ENCODE measurements around the gene ARSG.
"Not testable (repeated sequence)": the region's sequence is repeated elsewhere in the genome, so short reads cannot be mapped to it uniquely, and the experiment has no call there.

ARSG gene

GRCh38 chr17:68290955-68291835 is at the start of gene ARSG, which contains the start of gene SLC16A6:
ARSG (plus strand) TSS chr17:68291495; CDS start chr17:68307494, 15,999 bp downstream.
SLC16A6 (minus strand) TSS chr17:68291127; CDS start chr17:68278320, 12,807 bp downstream.
- peak; percentile 39 for DNase-seq

- no peak for DNase-seq
Observed at GRCh38 chr17:68246271-68247028, 44.8 kb upstream of the ARSG start.

- peak; percentile 76 for DNase-seq
Observed at GRCh38 chr17:68247445-68248198, 43.7 kb upstream of the ARSG start, which contains the start of gene AMZ2. AMZ2 (plus strand) TSS chr17:68248043; CDS start chr17:68250188, 2,145 bp downstream.

DNA sequence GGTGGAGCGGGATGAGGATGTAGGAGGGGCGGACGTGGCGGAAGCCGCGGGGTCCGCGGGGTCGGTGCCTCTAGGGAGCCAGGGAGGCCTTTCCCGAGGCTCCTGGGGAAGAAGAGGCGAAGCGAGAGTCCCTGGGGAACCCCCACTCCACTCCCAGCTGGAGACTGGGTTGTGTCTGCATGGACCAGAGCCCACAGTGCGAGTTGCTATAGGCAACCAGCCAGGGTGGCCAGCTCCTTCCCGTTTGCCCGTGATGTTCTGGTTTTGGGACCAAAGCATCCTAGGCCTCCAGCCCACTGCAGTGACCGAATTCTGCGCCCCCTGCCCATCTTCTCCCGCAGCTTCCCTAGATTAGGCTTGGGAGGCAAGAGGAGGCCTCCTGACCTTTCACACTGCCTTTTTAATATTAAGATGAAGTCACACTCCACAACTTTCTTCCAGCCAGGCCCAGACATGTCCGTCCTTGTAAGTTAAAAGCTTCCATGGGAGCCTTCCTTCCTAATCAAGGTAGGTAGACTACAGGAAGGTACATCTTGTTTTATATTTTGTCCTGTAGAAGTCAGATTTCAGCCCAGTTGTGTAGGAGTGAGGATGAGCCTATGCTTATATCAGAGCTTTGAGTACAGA is 43.0 kb upstream of the ARSG start:
- DNase-seq = peak; percentile 17

DNA sequence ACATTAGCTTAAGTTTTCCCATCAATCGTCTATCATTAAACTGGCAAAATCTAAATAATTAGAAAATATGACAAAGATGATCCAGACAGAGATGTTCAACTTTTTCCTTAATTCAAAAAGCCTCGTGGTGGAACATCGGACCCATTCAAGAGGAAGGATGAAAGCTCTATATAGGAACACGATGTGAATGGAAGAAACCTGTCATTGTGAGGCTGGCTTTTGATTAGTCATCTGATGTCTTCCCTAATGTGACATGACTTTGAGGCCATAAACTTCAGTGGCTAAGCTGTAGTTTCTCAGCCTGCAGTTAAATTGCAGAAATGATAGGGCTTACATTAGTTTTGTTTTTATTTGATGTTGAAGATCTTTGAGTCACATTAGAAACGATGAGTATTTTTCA is 42.4 kb upstream of the ARSG start:
- no peak for DNase-seq

GRCh38 chr17:68249354-68249765 is 41.9 kb upstream of the ARSG start:
- no peak for DNase-seq

DNA sequence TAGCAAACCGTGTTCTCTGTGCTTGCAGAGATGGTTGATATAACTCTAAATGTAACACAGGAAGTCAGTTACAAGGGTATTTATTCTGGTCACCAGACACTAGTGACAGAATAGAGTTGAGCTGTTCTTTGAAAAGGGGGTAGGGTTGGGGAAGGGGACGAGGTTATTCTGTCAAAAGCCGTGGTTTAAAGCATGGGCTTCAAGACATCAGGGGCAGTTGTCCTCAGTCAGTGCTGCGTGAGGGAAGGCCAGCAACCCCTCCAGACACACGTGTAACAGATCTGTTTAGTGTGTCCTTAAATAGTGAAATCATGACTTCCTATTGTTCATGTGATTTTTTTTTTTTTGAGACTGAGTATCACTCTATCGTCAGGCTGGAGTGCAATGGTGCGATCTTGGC is 37.9 kb upstream of the ARSG start:
- not testable (repeated sequence) for DNase-seq

GRCh38 chr17:68255151-68255550 is 36.1 kb upstream of the ARSG start:
- DNase-seq = no peak

DNA sequence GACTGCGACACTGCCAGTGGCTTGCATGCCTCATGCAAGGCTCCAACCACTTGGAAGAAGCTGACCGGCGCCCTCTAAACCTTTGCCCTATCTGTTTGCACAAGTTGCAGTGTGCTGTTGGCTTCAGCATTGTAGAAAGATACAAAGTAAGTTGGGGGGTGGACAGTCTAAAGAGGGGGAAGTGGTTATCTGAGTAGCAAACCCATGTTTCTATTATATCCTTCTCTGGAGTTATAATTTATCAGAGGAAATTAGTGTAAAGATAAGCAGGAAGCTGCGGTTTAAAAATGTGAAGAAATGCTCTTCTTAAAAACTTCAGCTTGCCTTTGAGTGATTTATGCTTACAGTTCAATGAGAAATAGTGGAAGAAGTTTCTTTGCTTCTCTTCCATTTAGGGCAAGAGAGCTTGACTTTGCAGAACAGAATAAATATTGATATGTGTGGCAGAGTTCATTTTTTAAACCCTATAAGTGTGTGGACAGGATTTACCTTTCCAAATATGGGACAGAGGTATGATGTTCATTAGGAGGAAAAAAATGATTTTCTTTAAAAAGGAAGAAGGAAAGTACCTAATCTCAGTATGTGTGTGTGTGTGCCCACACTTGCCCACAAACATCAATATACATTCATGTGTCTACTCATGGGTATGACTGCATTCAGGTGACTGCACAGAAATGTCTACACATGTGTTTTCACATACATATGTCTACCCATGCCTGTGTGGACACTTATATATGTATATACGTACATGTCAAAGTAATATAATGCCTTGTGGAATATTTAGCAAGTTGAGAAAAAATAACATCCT is 35.4 kb upstream of the ARSG start:
- no peak for DNase-seq

DNA sequence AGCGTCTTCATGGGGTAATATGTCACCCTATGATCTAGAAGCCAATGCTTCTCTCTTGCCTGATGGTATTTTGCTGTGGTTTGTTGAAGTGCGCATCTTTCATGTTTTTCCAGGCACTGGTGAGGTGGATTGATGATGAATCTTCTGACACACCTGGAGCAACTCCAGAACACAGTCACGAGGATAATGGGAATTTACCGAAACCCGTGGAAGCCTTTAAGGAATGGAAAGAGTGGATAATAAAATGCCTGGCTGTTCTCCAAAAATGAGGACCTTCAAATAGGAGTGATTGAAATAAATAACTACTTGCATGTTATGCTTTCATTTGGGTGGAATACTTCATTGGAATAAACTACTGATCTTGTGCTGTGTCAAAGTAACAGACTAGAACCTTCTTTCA is 34.6 kb upstream of the ARSG start:
- DNase-seq = not testable (repeated sequence)

GRCh38 chr17:68257934-68258333 is 33.4 kb upstream of the ARSG start:
- no peak for DNase-seq

GRCh38 chr17:68258890-68259647 is 32.2 kb upstream of the ARSG start:
- DNase-seq = peak; percentile 1

DNA sequence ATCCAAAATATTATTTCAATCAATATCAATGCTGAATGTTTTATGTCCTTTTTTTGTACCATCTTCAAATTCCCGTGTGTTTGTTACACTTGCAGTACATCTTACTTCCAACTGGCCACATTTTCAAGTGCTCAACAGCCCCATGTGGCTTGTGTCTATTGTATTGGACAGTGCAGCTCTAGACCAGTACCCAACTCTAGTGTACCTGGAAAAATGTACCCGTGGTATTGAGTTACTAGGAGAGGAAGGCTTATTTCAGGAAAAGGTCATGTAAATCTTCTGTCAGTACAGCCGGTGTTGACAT is 31.7 kb upstream of the ARSG start:
- DNase-seq = not testable (repeated sequence)

GRCh38 chr17:68260051-68260762 is 31.1 kb upstream of the ARSG start:
- no peak for DNase-seq

DNA sequence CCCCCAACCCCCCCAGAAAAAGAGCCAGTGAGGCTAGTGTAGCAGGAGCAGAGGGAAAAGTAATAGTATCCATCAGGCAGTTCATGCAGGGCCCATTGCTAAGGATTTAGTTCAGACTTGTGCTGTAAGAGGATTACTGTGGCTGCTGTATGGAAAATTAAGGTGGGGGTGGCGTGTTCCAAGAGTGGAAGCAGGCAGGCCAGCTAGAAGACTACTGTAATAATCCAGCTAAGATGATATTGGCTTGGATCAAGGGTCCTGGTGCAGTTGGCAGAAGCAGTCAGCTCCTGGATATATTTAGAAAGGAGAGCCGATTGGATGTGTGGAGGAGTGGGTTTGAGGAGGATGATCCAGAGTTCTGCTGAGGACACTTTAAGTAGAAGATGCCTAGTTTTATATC is 28.8 kb upstream of the ARSG start:
- DNase-seq = not testable (repeated sequence)

GRCh38 chr17:68263101-68263681 is 28.1 kb upstream of the ARSG start:
- DNase-seq = peak; percentile 1

- not testable (repeated sequence) for DNase-seq
Observed at GRCh38 chr17:68265833-68266232, 25.5 kb upstream of the ARSG start.

DNA sequence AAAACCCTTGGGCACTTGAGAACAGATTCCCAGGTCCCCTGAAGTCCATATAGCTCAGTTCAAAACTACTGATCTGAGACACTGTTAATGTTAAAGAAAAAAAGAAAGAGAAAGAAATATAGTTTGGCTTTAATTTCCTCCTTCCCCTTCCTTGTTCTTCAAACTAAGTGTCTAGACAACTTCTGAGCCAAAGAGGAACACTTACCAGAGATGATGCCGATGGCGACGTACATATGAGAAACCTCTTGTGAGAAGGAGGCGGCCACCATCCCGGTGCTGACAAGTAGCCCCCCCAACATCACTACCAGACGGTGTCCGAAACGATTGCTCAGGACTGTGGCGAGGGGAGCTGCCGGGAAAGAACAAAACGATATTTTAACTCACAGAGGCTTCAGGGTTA is 17.6 kb upstream of the ARSG start:
- no peak for DNase-seq

DNA sequence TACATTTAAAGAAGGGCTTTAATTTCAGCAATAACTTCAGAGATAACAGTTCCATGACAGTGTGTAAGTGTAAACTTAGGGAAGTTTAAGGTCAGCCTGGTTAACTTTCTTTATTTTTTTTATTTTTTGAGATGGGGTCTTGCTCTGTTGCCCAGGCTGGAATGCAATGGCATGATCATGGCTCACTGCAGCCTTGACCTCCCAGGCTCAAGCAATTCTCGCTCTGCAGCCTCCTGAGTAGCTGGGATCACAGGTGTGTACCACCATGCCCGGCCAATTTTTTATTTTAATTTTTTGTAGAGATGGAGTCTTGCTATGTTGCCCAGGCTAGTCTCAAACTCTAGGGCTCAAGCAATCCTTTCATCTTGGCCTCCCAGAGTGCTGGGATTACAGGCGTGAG is 15.0 kb upstream of the ARSG start:
- not testable (repeated sequence) for DNase-seq

DNA sequence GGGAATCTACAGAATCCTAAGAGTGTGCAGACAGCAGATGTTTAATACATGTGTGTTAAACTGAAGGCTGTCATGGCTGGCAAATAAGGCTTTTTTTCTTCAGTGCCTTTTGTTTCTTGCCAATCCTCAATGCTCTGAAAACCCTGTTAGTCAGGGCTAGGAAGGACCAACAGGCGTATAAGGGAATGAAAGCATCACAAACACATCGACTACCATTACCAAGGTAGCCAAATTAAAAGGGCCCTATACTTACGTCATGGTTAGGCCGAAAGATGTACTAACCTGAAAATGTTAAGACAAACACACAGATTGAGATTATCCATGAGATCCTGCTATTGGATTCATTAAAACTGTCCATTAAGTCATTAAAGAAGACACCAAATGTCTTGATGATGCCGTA is 13.5 kb upstream of the ARSG start:
- no peak for DNase-seq
